Measurements from ENCODE around the gene CPSF4L. TPM values are rescaled to one million over a fixed set of nuclear protein-coding genes. Genes with fewer than 3 reads are reported as not detected.

CPSF4L gene
- total and polyA plus RNA-seq, 2 donors (not counting 3 experiments of a cell fraction or from before 2014, with no cell fraction given) = not detected

GRCh38 chr17:73308017-73308823 lies 46.5 kb upstream of the CPSF4L start:
- H3K27me3 ChIP-seq (ENCODE audit: control insufficient read depth in 2 of 2, insufficient read depth in 2 of 2, low read length in 2 of 2) = no peaks in the 10 kb centered on the region
- no peak overlapping the region for H2AFZ ChIP-seq (ENCODE audit: low read depth, low read length)
- CTCF ChIA-PET = interaction anchor here (0.7 to 6.5 kb wide), 9 partner anchors 9 to 580 kb away, joined by 3 to 70 read pairs (median 7); a partner anchor contains a TSS
- H3K9ac ChIP-seq (replicated peaks; ENCODE audit: extremely low read depth, insufficient read depth, low read length) = no peak overlapping the region
- intact Hi-C loops (cut with micrococcal nuclease) (loop anchor here (10.0 kb wide), 1 partner anchor 403 kb away; no protein-coding TSS in a partner anchor), dilution Hi-C loops (cut with MboI; ENCODE audit: extremely low pct_ligation_motif_present, low sequenced_read_pairs) (no loop called here)
- H3K4me2 ChIP-seq (ENCODE audit: insufficient read depth, low read length) = peak overlapping the region; percentile 29
- H3K9me1 ChIP-seq (replicated peaks; ENCODE audit: control insufficient read depth, extremely low read depth, insufficient read depth, low read length) = no peaks in the 10 kb centered on the region
- no peaks in the 10 kb centered on the region for H4K20me1 ChIP-seq (replicated peaks; ENCODE audit: control insufficient read depth, extremely low read depth, insufficient read depth, low read length)
- no peaks in the 10 kb centered on the region for H3K9me3 ChIP-seq (replicated peaks; ENCODE audit: control insufficient read depth, insufficient read depth, low read length)
- POLR2A ChIA-PET = no interaction called here
- no TSS peak for BruUV-seq (replicated peaks)
- H3K79me2 ChIP-seq (ENCODE audit: control insufficient read depth, insufficient read depth, low read length) = peaks cover 65% of the 10 kb centered on the region
- DNase-seq (ENCODE audit: low read depth, low spot score) (peak; percentile 68), FAIRE-seq (peak; percentile 73)
- peak; percentile 96 for TF ChIP-seq GATA2 (IDR thresholded peaks at IDR 0.05; ENCODE audit: insufficient read depth, insufficient read length, low read depth, low read length)
- TF ChIP-seq POLR2AphosphoS5 (IDR thresholded peaks at IDR 0.05; ENCODE audit: insufficient read depth, low read depth, low read length) = no peak
- TF ChIP-seq, protein P1, sequence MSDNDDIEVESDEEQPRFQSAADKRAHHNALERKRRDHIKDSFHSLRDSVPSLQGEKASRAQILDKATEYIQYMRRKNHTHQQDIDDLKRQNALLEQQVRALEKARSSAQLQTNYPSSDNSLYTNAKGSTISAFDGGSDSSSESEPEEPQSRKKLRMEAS (IDR thresholded peaks at IDR 0.05; ENCODE audit: insufficient read depth, insufficient read length) = no peak
- no peak for TF ChIP-seq POLR2A (IDR thresholded peaks at IDR 0.05; ENCODE audit: low read depth, low read length)
- no peak for TF ChIP-seq CTCF (IDR thresholded peaks at IDR 0.05; ENCODE audit: extremely low read depth in 1 of 2, insufficient read depth in 1 of 2, low read depth in 1 of 2, low read length in 2 of 2)
- no peak for TF ChIP-seq FOS (IDR thresholded peaks at IDR 0.05; ENCODE audit: borderline replicate concordance, insufficient read depth, low read length)
- TF ChIP-seq EZH2 (IDR thresholded peaks at IDR 0.05; ENCODE audit: borderline replicate concordance, low read depth, low read length, severe bottlenecking) = no peak
- TF ChIP-seq JUN (IDR thresholded peaks at IDR 0.05; ENCODE audit: borderline replicate concordance, insufficient read depth, insufficient read length, low read depth) = no peak
- peaks cover 61% of the 10 kb centered on the region for H3K4me1 ChIP-seq (ENCODE audit: control insufficient read depth, extremely low read depth, insufficient read depth, low read length)
- no peaks in the 10 kb centered on the region for H3K36me3 ChIP-seq (ENCODE audit: control insufficient read depth in 2 of 2, extremely low read depth in 1 of 2, insufficient read depth in 2 of 2, low read length in 2 of 2)
- H3K4me3 ChIP-seq (replicated peaks in 1 of 3; ENCODE audit: insufficient read depth in 1 of 3, low read depth in 1 of 3, low read length in 3 of 3) = no peak overlapping the region
- H3K27ac ChIP-seq (ENCODE audit: insufficient read depth, low read depth, low read length) = peak overlapping the region; percentile 2

Data from endothelial cell of umbilical vein (primary cell).